IPS-11a (cell line): Measurements from ENCODE around the gene COL8A2.

Experiments
- H3K4me3 ChIP-seq: one replicate; pipeline ENCODE4 v1.5.1; 2013; ENCODE audit warnings: low read depth, low read length, control low read depth

The COL8A2 gene

GRCh38 chr1:36137226-36137625 is 12.2 kb upstream of the COL8A2 start:
- H3K4me3 ChIP-seq = no peak overlapping the region

GRCh38 chr1:36136535-36136934 is 11.5 kb upstream of the COL8A2 start:
- no peak overlapping the region for H3K4me3 ChIP-seq

GRCh38 chr1:36135796-36136195 is 10.8 kb upstream of the COL8A2 start:
- H3K4me3 ChIP-seq = no peak overlapping the region

- H3K4me3 ChIP-seq = no peak overlapping the region
Measured at GRCh38 chr1:36135330-36135667, 10.3 kb upstream of the COL8A2 start.

- H3K4me3 ChIP-seq = no peak overlapping the region
Measured at GRCh38 chr1:36134505-36135329, 9.7 kb upstream of the COL8A2 start.

GRCh38 chr1:36134031-36134430 is 9.0 kb upstream of the COL8A2 start:
- H3K4me3 ChIP-seq = no peak overlapping the region

GRCh38 chr1:36133484-36133883 is 8.5 kb upstream of the COL8A2 start:
- H3K4me3 ChIP-seq = no peak overlapping the region

- H3K4me3 ChIP-seq = no peak overlapping the region
Measured at GRCh38 chr1:36132029-36132428, 7.0 kb upstream of the COL8A2 start.

GRCh38 chr1:36128905-36129206 is 3.8 kb upstream of the COL8A2 start:
- no peak overlapping the region for H3K4me3 ChIP-seq

- no peak overlapping the region for H3K4me3 ChIP-seq
Measured at GRCh38 chr1:36128126-36128904, 3.3 kb upstream of the COL8A2 start.

- H3K4me3 ChIP-seq = no peak overlapping the region
Measured at GRCh38 chr1:36126797-36127500, 1.9 kb upstream of the COL8A2 start.

GRCh38 chr1:36126005-36126716 is 1.1 kb upstream of the COL8A2 start:
- H3K4me3 ChIP-seq = no peak overlapping the region

- H3K4me3 ChIP-seq = peak overlapping the region; percentile 21
Measured at GRCh38 chr1:36124404-36125128, 456 bp downstream of the COL8A2 start.

- H3K4me3 ChIP-seq = no peak overlapping the region
Measured at GRCh38 chr1:36123356-36123755, 1.7 kb downstream of the COL8A2 start.

- no peak overlapping the region for H3K4me3 ChIP-seq
Measured at GRCh38 chr1:36122062-36123030, 2.7 kb downstream of the COL8A2 start.

GRCh38 chr1:36119456-36119855 is 5.6 kb downstream of the COL8A2 start:
- H3K4me3 ChIP-seq = no peak overlapping the region

GRCh38 chr1:36118447-36119204 is 6.4 kb downstream of the COL8A2 start:
- no peak overlapping the region for H3K4me3 ChIP-seq

- H3K4me3 ChIP-seq = no peak overlapping the region
Measured at GRCh38 chr1:36116901-36117300, 8.1 kb downstream of the COL8A2 start.

GRCh38 chr1:36115931-36116330 is 9.1 kb downstream of the COL8A2 start:
- no peak overlapping the region for H3K4me3 ChIP-seq
